SK-N-SH (cell line): ENCODE measurements around the gene ADORA3. TPM values are rescaled to one million over a fixed set of nuclear protein-coding genes. Genes with fewer than 3 reads are reported as not detected.

Experiments used
- CTCF ChIA-PET: fragments of 300-600, 350-600 bp; formaldehyde crosslinking; extraction: SDS; loops from one replicate; lab custom pipeline; 2021; lab: Yijun Ruan, JAX
- POLR2A ChIA-PET: fragments of 350-600 bp; sonication (Branson Sonifier 250); formaldehyde crosslinking; extraction: SDS; loops from one replicate; lab custom pipeline; 2020; ENCODE audit warnings: antibody characterized with exemption, inconsistent platforms; lab: Yijun Ruan, JAX
- DNase-seq: peaks from one replicate; pipeline ENCODE4 v3.0.0; 2012
- H2AFZ ChIP-seq: fragments of 200-600 bp; sonication (generic); 2 replicates; pipeline ENCODE4 v1.8.1; 2016; ENCODE audit warnings: antibody characterized with exemption, mild to moderate bottlenecking, low read depth
- H3F3A ChIP-seq: fragments of 200-600 bp; sonication (generic); replicated peaks from 2 replicates; pipeline ENCODE3; 2016; ENCODE audit warnings: antibody characterized with exemption, mild to moderate bottlenecking; ENCODE audit not compliant: insufficient read depth
- H3K27ac ChIP-seq, 2 experiments: fragments of 200-500 bp in 1 of 2; fragments of 200-600 bp in 1 of 2; sonication (Bioruptor generic) in 1 of 2; sonication (generic), shearing (Covaris generic) in 1 of 2; 2 replicates each; pipeline versions ENCODE4 v1.5.1 to v1.6.1; 2014 to 2016; ENCODE audit warnings: low read depth in 2 of 2, inconsistent platforms in 1 of 2, low read length in 1 of 2, mild to moderate bottlenecking in 1 of 2, mixed read lengths in 1 of 2
- H3K27me3 ChIP-seq: fragments of 200-600 bp; sonication (generic), shearing (Covaris generic); 2 replicates; pipeline ENCODE4 v1.6.1; 2016; ENCODE audit warnings: mixed run types; ENCODE audit not compliant: insufficient read depth
- H3K36me3 ChIP-seq, 2 experiments: fragments of 200-500 bp in 1 of 2; fragments of 200-600 bp in 1 of 2; sonication (Bioruptor generic) in 1 of 2; sonication (generic) in 1 of 2; replicated peaks in 1 of 2; 2 replicates each; pipeline versions ENCODE3 to v1.5.1; 2014 to 2016; ENCODE audit warnings: low read length in 1 of 2, mild to moderate bottlenecking in 1 of 2; ENCODE audit not compliant: insufficient read depth in 2 of 2, control insufficient read depth in 1 of 2
- H3K4me1 ChIP-seq, 2 experiments: fragments of 200-500 bp in 1 of 2; fragments of 200-600 bp in 1 of 2; sonication (Bioruptor generic) in 1 of 2; sonication (generic), shearing (Covaris generic) in 1 of 2; 2 replicates each; pipeline versions ENCODE4 v1.5.1 to v1.6.1; 2014 to 2016; ENCODE audit warnings: low read depth in 1 of 2, low read length in 1 of 2, mixed run types in 1 of 2; ENCODE audit not compliant: insufficient read depth in 2 of 2, control insufficient read depth in 1 of 2
- H3K4me2 ChIP-seq: fragments of 200-600 bp; sonication (generic), shearing (Covaris generic); 2 replicates; pipeline ENCODE4 v1.6.1; 2017; ENCODE audit warnings: mixed run types
- H3K4me3 ChIP-seq, 2 experiments: fragments of 200-500 bp in 1 of 2; fragments of 200-600 bp in 1 of 2; sonication (Bioruptor generic) in 1 of 2; sonication (generic), shearing (Covaris generic) in 1 of 2; 2 replicates each; pipeline versions ENCODE4 v1.5.1 to v1.8.1; 2014 to 2016; ENCODE audit warnings: low read depth in 2 of 2, inconsistent platforms in 1 of 2, low read length in 1 of 2, mild to moderate bottlenecking in 1 of 2, mixed read lengths in 1 of 2, moderate library complexity in 1 of 2
- H3K79me2 ChIP-seq: fragments of 200-600 bp; sonication (generic); 2 replicates; pipeline ENCODE4 v1.8.1; 2017; ENCODE audit warnings: mild to moderate bottlenecking; ENCODE audit not compliant: insufficient read depth
- H3K9ac ChIP-seq: fragments of 200-600 bp; sonication (generic); 2 replicates; pipeline ENCODE4 v1.6.1; 2017; ENCODE audit warnings: mixed run types
- H3K9me2 ChIP-seq: fragments of 200-600 bp; sonication (generic); 2 replicates; pipeline ENCODE4 v1.6.1; 2017; ENCODE audit warnings: mixed run types
- H3K9me3 ChIP-seq: fragments of 200-600 bp; sonication (generic); 2 replicates; pipeline ENCODE4 v1.6.1; 2017; ENCODE audit warnings: mixed run types, mild to moderate bottlenecking, moderate library complexity
- H4K20me1 ChIP-seq: fragments of 200-600 bp; sonication (generic); 2 replicates; pipeline ENCODE4 v1.6.1; 2017; ENCODE audit warnings: mild to moderate bottlenecking, mixed run types; ENCODE audit not compliant: insufficient read depth
- CHD2 ChIP-seq: fragments of 150-350 bp; IDR thresholded peaks from 2 replicates; pipeline ENCODE4 v1.6.1; 2018; ENCODE audit warnings: low read length; ENCODE audit not compliant: partially characterized antibody
- CTCF ChIP-seq: fragments of 200-600 bp; sonication (generic); IDR thresholded peaks from 2 replicates; pipeline ENCODE4 v1.6.1; 2017; ENCODE audit warnings: antibody characterized with exemption, mild to moderate bottlenecking, moderate library complexity
- ELF1 ChIP-seq: IDR thresholded peaks from 2 replicates; pipeline ENCODE4 v1.4.0; 2012
- EZH2phosphoT487 ChIP-seq: fragments of 200-600 bp; sonication (generic); IDR thresholded peaks from 2 replicates; pipeline ENCODE4 v1.6.1; 2017; ENCODE audit warnings: low read depth, mixed run types, mild to moderate bottlenecking, antibody characterized with exemption, moderate library complexity, borderline replicate concordance
- MEF2A ChIP-seq: IDR thresholded peaks from 2 replicates; pipeline ENCODE4 v1.4.0; 2012; ENCODE audit warnings: low read depth, borderline replicate concordance
- MXI1 ChIP-seq: IDR thresholded peaks from 2 replicates; pipeline ENCODE4 v1.6.1; 2012; ENCODE audit warnings: mild to moderate bottlenecking, low read depth, low read length, improper control_type of control experiment
- NFIC ChIP-seq: IDR thresholded peaks from 2 replicates; pipeline ENCODE4 v1.4.0; 2012; ENCODE audit warnings: borderline replicate concordance
- PBX3 ChIP-seq: IDR thresholded peaks from 2 replicates; pipeline ENCODE4; 2012
- POLR2AphosphoS5 ChIP-seq: IDR thresholded peaks from 2 replicates; pipeline ENCODE4 v1.6.1; 2012; ENCODE audit warnings: low read depth, low read length
- RAD21 ChIP-seq: IDR thresholded peaks from 2 replicates; pipeline ENCODE4 v1.6.1; 2012; ENCODE audit warnings: mild to moderate bottlenecking, low read length
- RCOR1 ChIP-seq: fragments of 150-350 bp; IDR thresholded peaks from 2 replicates; pipeline ENCODE4 v1.6.1; 2017; ENCODE audit warnings: antibody characterized with exemption, low read length
- REST ChIP-seq: IDR thresholded peaks from 2 replicates; pipeline ENCODE4 v1.6.1; 2012; ENCODE audit warnings: mild to moderate bottlenecking, low read depth, low read length, moderate library complexity
- SIN3A ChIP-seq: IDR thresholded peaks from 2 replicates; pipeline ENCODE4 v1.6.1; 2012; ENCODE audit warnings: low read depth, mild to moderate bottlenecking, low read length, moderate library complexity, borderline replicate concordance
- SMC3 ChIP-seq: IDR thresholded peaks from 2 replicates; pipeline ENCODE4 v1.6.1; 2012; ENCODE audit warnings: low read depth, low read length, improper control_type of control experiment
- USF1 ChIP-seq: IDR thresholded peaks from 2 replicates; pipeline ENCODE4 v1.4.0; 2012; ENCODE audit warnings: low read depth, borderline replicate concordance
- USF2 ChIP-seq: fragments of 150-350 bp; IDR thresholded peaks from 2 replicates; pipeline ENCODE4 v1.6.1; 2017; ENCODE audit warnings: antibody characterized with exemption, low read length, low read depth, borderline replicate concordance
- YY1 ChIP-seq: IDR thresholded peaks from 2 replicates; pipeline ENCODE4 v1.4.0; 2012; ENCODE audit warnings: low read depth, mild to moderate bottlenecking
- WGBS: methylation state at CpG from one replicate; pipeline ENCODE4 v1.1.6; 2017; ENCODE audit warnings: low lambda C conversion rate; 5-methylcytosine and 5-hydroxymethylcytosine counted together
- polyA plus RNA-seq, 3 experiments: library from polyadenylated mRNA; depleted of rRNA; stranded (reverse); fragments of >200 nt; gene quantifications; 2 replicates each; pipeline ENCODE4 v1.2.3, GENCODE V29; 2012

Gene ADORA3
- polyA plus RNA-seq, 1 of the 3 experiments (the other 2 are of a cell fraction): not detected

- Histone ChIP-seq H3K9me2 (no peaks in the 10 kb centered on the region), H3K36me3 (no peaks in the 10 kb centered on the region), H3K4me2 (no peak overlapping the region), H2AFZ (no peak overlapping the region)
- POLR2A ChIA-PET: no interaction called here
- no peak for TF ChIP-seq USF2
- no peak for TF ChIP-seq CHD2
- TF ChIP-seq NFIC: no peak
- TF ChIP-seq RAD21: no peak
- TF ChIP-seq MXI1: no peak
- no peak for TF ChIP-seq CTCF
- no peak for TF ChIP-seq ELF1
- TF ChIP-seq PBX3: no peak
- no peak for TF ChIP-seq POLR2AphosphoS5
- no peak for TF ChIP-seq SMC3
- no peak for TF ChIP-seq EZH2phosphoT487
- no peak for TF ChIP-seq SIN3A
- no peak for TF ChIP-seq MEF2A
- TF ChIP-seq, all 33 proteins: peak for 0
- no peak overlapping the region for H3K27ac ChIP-seq
- H3K27me3 ChIP-seq: no peaks in the 10 kb centered on the region
- no peak overlapping the region for H3K4me3 ChIP-seq
- no peaks in the 10 kb centered on the region for H3K9me3 ChIP-seq
- no peaks in the 10 kb centered on the region for H3K4me1 ChIP-seq
- WGBS: 82% methylated on average over 5 of the region's 5 CpGs
- no peaks in the 10 kb centered on the region for H4K20me1 ChIP-seq
- CTCF ChIA-PET: no interaction called here
- no peak overlapping the region for H3K9ac ChIP-seq
- no peak for DNase-seq
- H3K79me2 ChIP-seq: no peaks in the 10 kb centered on the region
- no peaks in the 10 kb centered on the region for H3F3A ChIP-seq
Observed at GRCh38 chr1:111474106-111474505, 29.3 kb downstream of the ADORA3 start.

GRCh38 chr1:111471538-111471937, 31.9 kb downstream of the ADORA3 start:
- no peaks in the 10 kb centered on the region for H3K9me3 ChIP-seq
- ChIA-PET CTCF (interaction anchor here (1.1 kb wide), 1 partner anchor 9 kb away, joined by 3 read pairs; no protein-coding TSS in a partner anchor), POLR2A (no interaction called here)
- no peaks in the 10 kb centered on the region for H3K9me2 ChIP-seq
- H3K27me3 ChIP-seq: no peaks in the 10 kb centered on the region
- H3K36me3 ChIP-seq: peaks cover 6 to 13% of the 10 kb centered on the region in 2 experiments
- WGBS: 94% methylated on average over 3 of the region's 3 CpGs
- no peak overlapping the region for H2AFZ ChIP-seq
- no peak for DNase-seq
- H3K4me2 ChIP-seq: no peak overlapping the region
- no peaks in the 10 kb centered on the region for H4K20me1 ChIP-seq
- no peak overlapping the region for H3K27ac ChIP-seq
- no peaks in the 10 kb centered on the region for H3K79me2 ChIP-seq
- H3K9ac ChIP-seq: no peak overlapping the region
- no peak overlapping the region for H3K4me3 ChIP-seq
- no peaks in the 10 kb centered on the region for H3F3A ChIP-seq
- H3K4me1 ChIP-seq: no peaks in the 10 kb centered on the region
- no peak for TF ChIP-seq CTCF
- TF ChIP-seq RCOR1: no peak
- TF ChIP-seq YY1: no peak
- TF ChIP-seq USF1: no peak
- no peak for TF ChIP-seq EZH2phosphoT487
- no peak for TF ChIP-seq REST
